Dedifferentiated amniotic fluid mesenchymal stem cell (primary cell): Measurements from ENCODE around the gene TJP1.

Source experiments
- DNase-seq: peaks from one replicate; pipeline ENCODE4 v3.0.0-alpha.2; 2016; ENCODE audit errors: extremely low spot score

The TJP1 gene

DNA sequence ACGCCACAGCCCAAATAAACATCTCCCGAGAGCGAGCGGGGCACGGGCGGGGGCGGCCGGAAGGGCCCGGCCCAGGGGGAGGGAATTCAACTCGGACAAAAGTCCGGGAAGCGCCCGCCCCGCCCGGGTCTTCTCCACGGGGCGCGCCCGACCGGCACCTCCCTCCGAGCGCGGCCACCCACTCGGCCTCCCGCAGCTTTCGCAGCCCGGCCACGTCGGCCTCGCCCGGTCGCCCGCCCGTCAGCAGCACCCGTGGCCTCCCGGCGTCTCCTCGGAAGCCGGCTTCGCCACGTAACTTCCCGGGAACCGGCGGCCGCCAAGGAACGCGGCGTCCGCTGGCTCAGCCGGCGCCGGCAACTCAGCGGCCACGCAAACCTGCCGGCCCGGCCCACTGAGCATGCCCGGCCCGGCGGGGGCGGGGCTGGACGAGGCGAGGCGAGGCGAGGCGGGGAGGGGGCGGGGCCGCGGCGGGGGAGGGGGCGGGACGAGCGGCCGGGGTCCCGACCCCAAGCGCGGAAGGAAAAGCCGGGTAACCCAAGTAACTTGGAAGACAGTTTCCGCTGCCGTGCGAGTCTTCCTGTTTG lies at the start of gene TJP1:
TSS of gene TJP1 (minus strand) at position 369 of the 584 bp plus-strand sequence. CDS start 440 bp downstream, outside the sequence.
- DNase-seq, result peak; percentile 56

DNA sequence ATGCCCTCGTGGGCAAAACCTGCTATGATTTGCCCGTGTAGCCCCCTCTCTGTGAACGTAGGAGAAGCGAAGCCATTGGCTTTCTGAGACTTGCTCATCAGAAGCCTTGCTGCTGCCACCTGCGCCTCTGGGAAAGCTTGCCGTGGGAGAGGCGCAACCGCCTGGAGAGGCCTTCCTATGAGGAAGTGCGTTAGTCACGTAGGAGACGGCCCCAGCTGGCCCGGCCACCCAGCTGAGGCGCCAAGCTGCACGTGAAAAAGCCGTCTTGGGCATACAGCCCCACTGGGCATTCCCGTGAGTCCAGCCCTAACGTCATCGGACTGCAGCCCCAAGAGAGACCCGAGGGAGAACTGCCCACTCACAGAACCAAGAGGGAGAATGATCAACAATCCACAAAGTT lies 49.1 kb upstream of the TJP1 start:
- DNase-seq, result no peak

DNA sequence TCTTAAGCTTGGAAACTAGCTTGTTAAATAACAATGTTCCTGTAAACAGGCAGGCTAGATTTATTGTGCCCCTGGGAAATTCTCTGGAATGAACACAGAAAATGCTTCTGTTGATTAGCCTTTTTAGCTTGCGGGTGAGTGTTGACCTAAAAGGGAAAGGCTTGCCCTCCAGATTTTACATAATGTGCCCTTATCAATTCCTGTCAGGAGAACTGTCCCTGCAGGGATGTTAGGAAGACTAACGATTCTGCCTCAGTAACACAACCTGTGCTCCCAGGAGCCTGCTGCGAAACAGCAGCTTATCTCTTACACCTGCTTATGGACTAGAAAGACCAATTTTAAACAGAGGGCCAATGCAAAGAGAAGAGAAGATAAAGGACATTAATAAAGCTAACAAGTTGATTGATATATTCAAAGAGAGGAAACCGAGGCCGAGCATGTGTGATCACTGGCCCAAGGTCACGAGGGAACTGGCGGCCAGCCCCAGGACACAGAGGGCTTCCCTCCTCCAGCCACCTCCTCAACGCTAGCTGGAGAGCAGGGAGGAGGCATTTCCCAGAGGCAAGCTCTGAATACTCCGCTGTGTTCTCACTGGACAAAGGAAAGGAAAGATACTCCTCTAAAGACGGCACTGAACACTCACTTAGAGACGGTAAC lies 48.4 kb upstream of the TJP1 start:
- no peak for DNase-seq

DNA sequence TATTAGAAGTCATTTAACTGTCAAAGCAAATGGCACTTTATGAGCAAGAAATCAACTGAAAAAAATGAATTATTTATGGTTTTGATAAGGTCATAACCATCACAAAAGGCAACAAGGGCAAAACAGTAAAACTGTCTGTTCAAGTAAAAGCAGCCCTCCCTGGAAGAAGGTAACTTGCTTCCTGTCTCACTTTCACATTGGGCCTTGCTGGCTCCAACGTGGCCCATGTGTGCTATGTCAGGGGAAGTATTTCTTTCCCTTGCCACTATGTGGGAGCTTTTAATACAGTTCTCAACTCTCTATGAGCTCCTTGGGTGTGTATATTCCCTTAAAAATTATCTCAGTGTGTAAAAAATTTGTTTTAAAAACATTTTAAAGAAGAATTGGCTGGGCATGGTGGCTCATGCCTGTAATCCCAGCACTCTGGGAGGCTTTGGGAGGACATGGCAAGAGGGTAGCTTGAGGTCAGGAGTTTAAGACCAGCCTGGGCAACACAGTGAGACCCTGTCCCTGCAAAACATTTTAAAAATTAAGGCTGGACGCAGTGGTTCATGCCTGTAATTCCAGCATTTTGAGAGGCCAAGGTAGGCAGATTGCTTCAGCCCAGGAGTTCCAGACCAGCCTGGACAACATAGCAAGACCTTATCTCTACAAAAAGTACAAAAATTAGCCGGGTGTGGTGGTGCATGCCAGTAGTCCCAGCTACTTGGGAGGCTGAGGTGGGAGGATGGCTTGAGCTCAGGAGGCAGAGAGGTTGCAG lies 45.2 kb upstream of the TJP1 start:
- no peak for DNase-seq

- no peak for DNase-seq
These were observed 44.1 kb upstream of the TJP1 start for GRCh38 chr15:29866337-29866736.

GRCh38 chr15:29864501-29864900 lies 42.2 kb upstream of the TJP1 start:
- no peak for DNase-seq

GRCh38 chr15:29863438-29863837 lies 41.2 kb upstream of the TJP1 start:
- no peak for DNase-seq

DNA sequence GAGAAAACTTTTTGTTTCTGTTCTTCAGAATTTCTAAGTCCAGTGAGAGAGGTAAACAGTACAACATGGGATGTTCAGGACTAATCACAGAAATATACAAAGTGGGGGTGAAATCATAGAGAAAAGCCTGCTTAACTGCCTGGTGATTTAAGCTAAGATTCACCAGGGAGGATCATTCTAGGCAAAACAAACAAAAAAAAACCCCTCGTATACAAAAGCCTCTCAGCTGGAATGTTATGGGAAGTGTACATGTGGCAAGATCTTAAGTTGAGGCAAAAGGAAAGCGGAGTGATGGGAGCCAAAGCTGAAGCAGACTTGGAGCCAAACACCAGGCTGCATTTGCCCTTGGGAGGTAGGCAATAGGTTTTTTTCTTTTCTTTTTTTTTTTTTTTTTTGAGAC lies 40.0 kb upstream of the TJP1 start:
- no peak for DNase-seq

GRCh38 chr15:29860872-29861271 lies 38.6 kb upstream of the TJP1 start:
- no peak for DNase-seq

- no peak for DNase-seq
These were observed 37.9 kb upstream of the TJP1 start for GRCh38 chr15:29859973-29860715.

DNA sequence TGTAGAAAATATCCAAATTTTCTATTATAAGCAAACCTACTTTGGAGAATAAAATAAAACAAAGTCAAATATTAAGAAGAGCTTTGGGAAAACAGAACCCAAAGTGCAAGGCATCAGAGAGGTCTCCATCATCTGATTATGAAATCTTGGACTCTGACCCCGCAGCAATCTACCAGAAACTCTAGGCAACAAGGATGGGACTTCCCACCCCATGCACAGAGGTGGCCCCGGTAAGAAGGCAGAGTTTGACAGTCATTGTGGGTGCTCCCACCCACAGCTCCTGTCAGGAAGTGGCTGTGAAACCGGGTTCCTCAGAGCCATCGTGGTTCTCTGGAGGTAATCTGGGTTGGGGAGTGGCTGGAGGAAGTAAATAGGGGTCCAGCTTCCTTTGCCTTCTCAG lies 37.0 kb upstream of the TJP1 start:
- no peak for DNase-seq

DNA sequence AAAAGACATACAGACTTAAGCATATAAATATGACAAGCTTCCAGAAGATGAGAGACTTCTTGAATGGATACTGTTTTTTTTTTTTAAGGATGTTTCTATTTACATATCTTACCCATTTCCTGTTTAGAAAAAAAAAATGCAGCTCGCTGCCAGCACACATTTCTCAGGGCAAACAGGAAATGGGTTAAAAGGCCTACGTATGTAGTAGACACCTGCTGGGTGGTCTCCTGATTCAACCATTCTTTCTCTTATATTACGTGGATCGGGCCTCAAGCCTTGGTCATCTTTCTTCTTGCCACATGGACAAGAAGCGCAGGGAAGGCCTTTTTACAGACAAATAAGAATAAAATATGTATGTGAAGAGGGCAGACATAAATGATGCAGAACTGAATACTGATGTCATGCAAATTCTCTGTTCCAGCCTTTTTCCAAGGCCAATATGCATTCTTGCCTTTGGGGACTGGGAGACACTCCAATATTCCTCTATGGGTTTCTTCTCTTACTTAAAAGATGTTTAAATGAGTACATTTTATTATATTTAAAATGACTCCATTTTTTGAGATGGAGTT lies 35.0 kb upstream of the TJP1 start:
- no peak for DNase-seq

DNA sequence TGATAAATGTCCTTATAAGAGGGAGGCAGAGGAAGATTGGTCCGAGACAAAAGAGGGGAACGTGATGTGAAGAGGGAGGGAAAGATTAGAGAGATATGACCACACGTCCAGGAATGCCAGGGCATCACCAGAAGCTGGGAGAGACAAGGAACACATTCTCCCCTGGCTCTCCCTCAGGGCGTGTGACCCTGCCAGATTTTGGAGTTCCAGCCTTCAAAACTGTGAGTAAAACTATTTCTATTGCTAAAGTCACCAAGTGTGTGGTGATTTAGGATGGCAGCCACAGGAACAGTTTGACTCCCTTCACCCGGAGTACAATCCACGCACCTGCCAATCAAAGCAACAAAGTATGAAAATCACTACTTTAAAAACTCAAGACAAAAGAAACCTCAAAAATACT lies 32.1 kb upstream of the TJP1 start:
- no peak for DNase-seq

DNA sequence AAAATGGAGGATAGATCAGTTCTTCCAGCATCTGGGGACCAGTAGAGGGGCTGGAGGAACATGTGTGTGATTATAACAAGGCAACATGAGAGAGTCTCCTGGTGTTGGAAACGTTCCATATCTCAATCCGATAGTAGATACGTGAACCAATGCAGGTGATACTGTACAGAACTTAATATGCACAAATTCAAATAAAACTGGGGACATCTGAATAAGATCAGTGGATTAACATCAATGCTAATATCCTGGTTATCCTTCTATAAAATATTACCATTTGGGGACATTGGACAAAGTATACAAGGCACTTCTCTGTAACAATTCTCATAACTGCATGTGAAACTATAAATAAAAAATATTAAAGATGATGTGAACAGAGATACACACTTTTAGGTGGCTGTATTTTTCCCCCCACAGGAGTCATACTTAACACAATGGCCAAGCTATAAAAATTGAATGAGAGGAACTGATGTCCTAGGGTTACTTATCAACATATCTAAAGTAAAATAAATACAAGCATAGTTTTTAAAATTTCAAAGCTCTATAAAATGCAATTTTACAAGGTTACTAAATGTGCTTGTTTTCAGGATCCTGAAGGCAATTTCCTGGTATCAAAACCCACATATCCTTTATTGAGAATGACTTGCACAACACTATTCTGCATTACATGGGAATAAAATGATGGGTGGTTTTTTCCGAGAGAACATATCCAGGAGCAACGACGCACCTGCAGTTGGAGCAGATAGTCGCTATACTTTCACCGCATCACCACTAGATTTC lies 31.1 kb upstream of the TJP1 start:
- DNase-seq, result no peak

DNA sequence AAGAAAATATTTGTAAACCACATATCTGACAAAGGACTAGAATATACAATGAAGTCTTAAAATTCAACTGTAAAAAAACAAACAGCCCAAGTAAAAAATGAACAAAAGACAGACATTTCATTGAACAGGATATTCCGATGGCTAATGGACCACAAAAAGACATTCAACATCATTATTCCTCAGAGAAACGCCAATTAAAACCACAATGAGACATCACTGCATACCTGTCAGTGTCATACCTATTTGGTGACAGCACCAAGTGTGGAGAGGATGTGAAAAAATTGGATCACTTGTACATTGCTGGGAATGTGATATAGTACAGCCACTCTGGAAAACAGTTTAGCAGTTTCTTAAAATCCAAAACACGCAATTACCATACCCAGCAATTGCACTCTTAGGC lies 29.9 kb upstream of the TJP1 start:
- DNase-seq, result no peak

DNA sequence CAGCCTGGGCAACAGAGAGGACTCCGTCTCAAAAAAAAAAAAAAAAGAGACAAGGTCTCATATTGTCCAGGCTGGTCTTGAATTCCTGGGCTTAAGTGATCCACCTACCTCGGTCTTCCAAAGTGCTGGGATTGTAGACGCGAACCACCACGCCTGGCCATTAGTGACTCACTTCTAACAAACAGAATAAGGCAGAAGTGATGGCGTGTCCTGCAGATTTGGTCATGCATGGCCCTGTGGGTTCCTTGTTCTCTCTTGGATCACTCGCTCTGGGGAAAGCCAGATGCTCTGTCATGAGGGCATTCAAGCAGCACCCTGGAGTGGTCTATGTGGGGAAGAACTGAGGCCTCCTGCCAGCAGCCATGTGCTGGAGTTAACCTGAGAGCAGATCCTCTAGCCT lies 27.4 kb upstream of the TJP1 start:
- DNase-seq, result no peak

DNA sequence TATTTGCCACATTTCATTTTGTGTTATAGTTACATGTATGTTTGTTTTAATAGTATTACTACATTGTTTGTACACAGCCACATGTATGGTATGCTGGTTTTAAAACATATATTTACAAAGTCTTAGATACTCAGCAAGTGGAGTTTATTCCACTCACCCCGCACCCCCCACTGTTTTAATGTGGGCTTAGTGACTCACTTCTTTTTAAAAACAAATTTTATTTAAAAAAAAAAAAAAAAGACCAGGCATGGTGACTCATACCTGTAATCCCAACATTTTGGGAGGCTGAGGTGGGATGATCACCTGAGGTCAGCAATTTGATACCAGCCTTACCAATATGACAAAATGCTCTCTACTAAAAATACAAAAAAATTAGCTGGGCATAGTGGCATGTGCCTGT lies 26.9 kb upstream of the TJP1 start:
- DNase-seq, result no peak

DNA sequence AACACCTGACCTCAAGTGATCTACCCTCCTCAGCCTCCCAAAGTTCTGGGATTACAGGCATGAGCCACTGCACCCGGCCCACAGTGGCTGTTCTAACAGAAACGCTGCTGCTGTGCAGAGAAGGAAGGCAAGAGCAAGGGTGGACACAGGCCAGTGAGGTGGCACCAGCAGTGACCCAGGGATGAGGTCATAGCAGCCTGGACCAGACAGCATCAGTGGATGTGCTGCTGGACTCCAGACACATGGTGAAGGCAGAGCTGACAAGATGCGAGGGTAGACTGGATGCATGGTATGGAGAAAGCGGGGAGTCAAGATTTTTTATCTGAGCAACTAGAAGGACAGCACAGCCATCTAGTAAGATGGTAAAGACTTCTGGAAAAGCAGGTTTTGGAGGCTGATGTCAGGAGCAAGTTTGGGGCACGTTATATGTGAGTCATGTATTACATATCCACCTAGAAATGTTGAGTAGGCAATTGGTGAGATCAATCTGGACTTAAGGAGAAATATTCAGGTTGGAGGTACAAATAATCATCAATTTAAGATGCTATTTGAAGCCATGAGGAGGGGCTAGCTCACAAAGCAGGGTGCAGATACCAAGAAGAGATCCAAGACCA lies 22.1 kb upstream of the TJP1 start:
- no peak for DNase-seq

GRCh38 chr15:29842290-29842689 lies 20.0 kb upstream of the TJP1 start:
- no peak for DNase-seq

DNA sequence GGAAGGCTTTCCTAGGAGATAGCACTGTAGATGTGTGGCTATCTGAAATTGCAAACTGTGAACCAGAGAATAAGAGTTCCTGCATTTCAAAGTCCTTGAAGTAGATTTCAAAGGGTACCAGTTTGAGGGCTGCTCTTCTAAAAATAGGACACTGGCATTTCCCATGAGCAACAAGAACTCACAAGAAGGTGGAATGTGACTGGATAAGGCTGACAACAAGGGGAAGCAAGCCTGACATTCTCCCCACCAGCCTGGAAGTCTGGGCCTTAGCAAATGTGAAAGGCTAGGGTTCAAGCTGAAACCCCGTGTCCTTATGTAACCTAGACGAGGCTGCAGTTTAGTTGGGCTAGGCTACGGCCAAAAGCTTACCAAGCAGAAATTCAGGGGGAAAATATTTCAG lies 18.7 kb upstream of the TJP1 start:
- no peak for DNase-seq

- no peak for DNase-seq
These were observed 17.8 kb upstream of the TJP1 start for GRCh38 chr15:29840054-29840453.
